T-helper 2 cell treated with Interferon-gamma antibody and Interleukin-4, amounts not matched to agents 5 μg/mL and 100 μg/mL, for 36 hours (primary cell): ENCODE results near the gene IL1RL1.
"Not testable (repeated sequence)": the region's sequence is repeated elsewhere in the genome, so short reads cannot be mapped to it uniquely, and the experiment has no call there.

Experiments
- DNase-seq: peaks from one replicate; pipeline ENCODE4 v3.0.0; 2021; ENCODE audit warnings: low spot score
- H3K27ac Mint-ChIP-seq: one replicate; pipeline ENCODE4 v1.8.0; 2021; ENCODE audit warnings: mild to moderate bottlenecking, mixed read lengths
- H3K27me3 Mint-ChIP-seq: one replicate; pipeline ENCODE4 v1.8.0; 2021; ENCODE audit warnings: low read depth, mixed read lengths
- H3K36me3 Mint-ChIP-seq: one replicate; pipeline ENCODE4 v1.8.0; 2021; ENCODE audit warnings: low read depth, mixed read lengths
- H3K4me1 Mint-ChIP-seq: one replicate; pipeline ENCODE4 v1.8.0; 2021; ENCODE audit warnings: low read depth, mixed read lengths
- H3K4me3 Mint-ChIP-seq: one replicate; pipeline ENCODE4 v1.8.0; 2022; ENCODE audit warnings: mild to moderate bottlenecking, moderate library complexity, mixed read lengths
- H3K9me3 Mint-ChIP-seq: one replicate; pipeline ENCODE4 v1.8.0; 2021; ENCODE audit warnings: mixed read lengths

The IL1RL1 gene

DNA sequence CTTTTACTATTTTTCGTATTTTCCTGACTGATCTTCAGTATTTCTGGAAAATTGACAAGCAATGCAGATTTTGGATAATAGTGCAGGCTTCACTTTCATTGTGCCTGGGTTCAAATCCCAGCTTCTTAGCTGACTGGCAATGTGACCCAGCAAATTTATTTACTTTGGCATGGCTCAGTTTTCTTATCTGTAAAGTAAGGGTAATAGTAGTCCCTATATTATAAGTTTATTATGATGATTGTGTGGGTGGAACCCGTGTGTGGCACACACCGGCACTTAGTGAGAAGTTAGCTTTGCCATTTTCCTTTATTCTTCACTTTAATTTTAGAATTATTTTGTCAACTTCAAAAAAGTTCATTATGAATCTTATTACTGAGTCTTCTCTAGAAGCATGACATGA, 7.8 kb upstream of the IL1RL1 start:
- Mint-ChIP-seq H3K36me3 (peaks cover 1% of the 10 kb centered on the region), H3K9me3 (no peaks in the 10 kb centered on the region), H3K27ac (no peak overlapping the region), H3K4me3 (no peak overlapping the region), H3K4me1 (peaks cover 60% of the 10 kb centered on the region), H3K27me3 (no peaks in the 10 kb centered on the region)
- no peak for DNase-seq

DNA sequence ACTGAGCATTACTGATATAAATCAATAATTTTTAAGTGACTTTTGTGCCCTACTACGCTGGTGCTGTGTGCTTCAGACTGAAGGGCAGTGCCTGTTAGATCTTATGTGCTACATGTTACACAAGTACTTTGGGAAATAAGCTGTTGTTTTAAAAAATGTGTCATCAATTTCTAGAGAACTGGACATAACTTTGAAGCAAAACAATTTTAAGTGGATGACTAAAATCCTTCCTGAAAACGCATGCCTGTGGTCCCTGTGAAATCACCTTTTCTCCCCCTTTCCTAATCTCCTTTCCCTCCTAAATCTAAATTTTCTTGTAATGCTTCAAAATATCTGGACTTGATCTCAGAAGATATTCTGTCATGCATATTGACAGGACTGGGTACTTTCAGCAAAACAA, 7.1 kb upstream of the IL1RL1 start:
- Mint-ChIP-seq H3K27ac (peak overlapping the region; percentile 74), H3K27me3 (no peaks in the 10 kb centered on the region), H3K4me3 (peak overlapping the region; percentile 66), H3K4me1 (peaks cover 53% of the 10 kb centered on the region), H3K9me3 (no peaks in the 10 kb centered on the region), H3K36me3 (peaks cover 1% of the 10 kb centered on the region)
- no peak for DNase-seq

DNA sequence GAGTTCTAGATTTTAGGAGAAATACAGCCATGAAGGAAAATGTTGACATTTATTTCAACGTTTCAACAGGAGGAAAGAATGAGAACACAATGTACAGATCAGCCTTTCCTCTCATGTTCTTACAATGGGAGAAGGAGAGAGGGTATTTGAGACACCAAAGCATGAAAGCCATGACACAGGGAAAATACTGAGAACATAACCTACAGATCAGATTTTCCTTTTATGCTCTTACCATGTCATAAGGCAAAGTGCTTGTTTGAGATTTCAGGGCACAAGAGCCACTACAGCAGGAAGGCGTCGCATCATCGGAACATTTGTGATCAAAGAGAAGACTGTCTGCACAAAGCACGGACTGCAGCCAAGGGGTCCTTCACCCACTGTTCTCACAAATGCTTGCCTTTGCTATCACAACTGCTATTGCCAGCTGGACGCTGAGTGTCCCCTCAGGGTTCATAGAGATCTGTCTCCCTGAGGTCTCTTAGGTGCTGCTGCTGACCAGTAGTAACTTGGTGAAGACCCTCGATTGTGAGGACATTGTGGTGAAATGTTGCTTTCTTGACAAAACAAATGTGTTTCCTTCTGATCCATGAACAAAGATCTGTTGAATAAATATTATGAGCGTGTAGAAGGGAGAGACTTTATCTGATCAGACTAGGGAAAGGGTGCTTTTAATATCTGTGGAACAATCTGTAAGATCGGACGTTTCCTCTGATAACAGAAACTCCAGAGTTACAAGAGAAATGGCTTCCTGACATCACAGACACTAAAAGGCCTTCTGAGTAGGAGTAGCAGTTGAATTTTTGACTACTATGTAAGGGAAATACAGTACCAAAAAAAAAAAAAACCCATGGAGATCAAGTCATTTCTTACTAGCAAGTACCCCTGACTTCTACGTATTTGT, 6.4 kb upstream of the IL1RL1 start:
- peak overlapping the region; percentile 74 for H3K27ac Mint-ChIP-seq
- no peaks in the 10 kb centered on the region for H3K27me3 Mint-ChIP-seq
- H3K36me3 Mint-ChIP-seq, result peaks cover 1% of the 10 kb centered on the region
- H3K4me1 Mint-ChIP-seq, result peaks cover 49% of the 10 kb centered on the region
- peak; percentile 65 for DNase-seq
- H3K4me3 Mint-ChIP-seq, result peak overlapping the region; percentile 66
- H3K9me3 Mint-ChIP-seq, result no peaks in the 10 kb centered on the region

DNA sequence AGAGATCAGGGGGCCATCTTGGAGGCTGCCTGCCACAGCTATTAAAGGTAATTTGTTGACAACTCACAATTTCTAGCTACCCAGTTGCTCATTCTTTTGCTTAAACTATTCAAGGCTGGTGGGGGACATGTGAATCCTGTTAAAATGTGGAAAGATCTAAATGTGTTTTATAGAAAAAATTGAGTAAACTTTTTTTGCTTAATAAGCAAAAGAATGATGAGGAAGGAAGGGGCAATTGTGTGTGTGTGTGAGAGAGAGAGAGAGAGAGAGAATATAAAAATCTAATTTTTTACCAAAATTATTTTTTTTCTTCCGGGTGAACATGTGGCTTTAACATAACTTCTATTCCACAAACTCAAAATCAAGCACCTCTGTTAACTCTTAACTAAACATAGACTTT, 5.2 kb upstream of the IL1RL1 start:
- no peak for DNase-seq
- H3K36me3 Mint-ChIP-seq, result peaks cover 1% of the 10 kb centered on the region
- H3K27ac Mint-ChIP-seq, result peak overlapping the region; percentile 24
- no peaks in the 10 kb centered on the region for H3K9me3 Mint-ChIP-seq
- H3K4me1 Mint-ChIP-seq, result peaks cover 50% of the 10 kb centered on the region
- H3K4me3 Mint-ChIP-seq, result no peak overlapping the region
- H3K27me3 Mint-ChIP-seq, result no peaks in the 10 kb centered on the region

DNA sequence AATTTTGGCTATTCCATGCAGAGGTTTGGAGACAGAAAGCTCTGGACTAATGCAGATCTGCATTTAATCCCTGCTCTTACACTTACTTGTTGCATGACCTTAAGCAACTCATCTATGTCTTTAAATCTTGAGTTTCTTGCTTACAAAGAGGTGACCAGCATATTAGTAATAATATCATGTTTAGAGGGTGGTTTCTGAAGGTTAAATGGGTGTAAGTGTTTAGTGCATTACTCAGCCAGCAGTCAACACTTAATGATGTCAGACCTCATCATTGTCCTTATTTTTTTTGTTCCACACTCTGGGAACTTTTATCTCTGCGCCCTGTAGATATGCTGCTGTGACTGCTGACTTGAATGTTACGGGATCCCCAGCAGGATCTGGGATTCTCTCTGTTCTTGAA, 1.7 kb downstream of the IL1RL1 start:
- Mint-ChIP-seq H3K27ac (no peak overlapping the region), H3K9me3 (no peaks in the 10 kb centered on the region), H3K4me1 (peaks cover 29% of the 10 kb centered on the region), H3K27me3 (no peaks in the 10 kb centered on the region), H3K4me3 (no peak overlapping the region), H3K36me3 (no peaks in the 10 kb centered on the region)
- DNase-seq, result no peak

DNA sequence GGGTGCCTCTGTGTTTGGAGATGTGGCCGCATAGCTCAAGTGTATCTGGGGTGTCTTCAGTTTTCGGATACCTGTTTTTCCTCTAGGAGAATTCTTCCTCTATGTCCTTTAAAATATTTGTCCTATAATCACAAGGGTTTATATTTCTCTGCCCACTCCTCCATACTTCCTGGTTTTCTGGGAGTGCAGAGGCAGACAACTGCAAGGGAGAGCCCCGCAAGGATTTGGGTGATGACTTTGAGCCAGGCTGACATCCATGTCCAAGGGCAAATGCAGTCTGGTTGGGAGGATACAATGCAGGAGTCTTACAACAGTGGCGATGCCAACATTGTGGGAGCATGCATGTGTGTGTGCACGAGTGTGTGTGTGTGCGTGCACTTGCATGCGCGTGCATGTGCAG, 2.1 kb downstream of the IL1RL1 start:
- Mint-ChIP-seq H3K36me3 (no peaks in the 10 kb centered on the region), H3K4me3 (no peak overlapping the region), H3K27me3 (no peaks in the 10 kb centered on the region), H3K9me3 (no peaks in the 10 kb centered on the region), H3K27ac (no peak overlapping the region), H3K4me1 (peaks cover 29% of the 10 kb centered on the region)
- DNase-seq, result no peak

DNA sequence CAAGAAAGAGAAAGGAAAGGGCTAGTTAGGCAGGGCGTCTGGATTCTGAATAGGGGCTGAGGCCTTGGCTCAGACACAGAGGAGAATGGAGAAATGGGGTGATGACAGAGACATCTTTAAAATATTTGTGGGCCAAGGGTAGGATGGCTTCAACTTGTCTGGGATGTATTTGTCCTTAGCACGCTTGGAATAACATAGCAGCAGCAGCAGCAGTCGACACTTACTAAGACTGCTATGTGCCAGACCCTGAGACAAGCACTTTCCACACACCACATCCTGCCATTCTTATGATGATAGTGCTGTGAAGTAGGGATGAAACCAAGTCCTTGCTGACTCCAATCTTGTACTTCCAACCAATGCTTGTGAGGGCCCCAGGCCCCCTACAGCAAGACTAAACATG, 2.6 kb downstream of the IL1RL1 start:
- no peak for DNase-seq
- H3K27ac Mint-ChIP-seq, result no peak overlapping the region

DNA sequence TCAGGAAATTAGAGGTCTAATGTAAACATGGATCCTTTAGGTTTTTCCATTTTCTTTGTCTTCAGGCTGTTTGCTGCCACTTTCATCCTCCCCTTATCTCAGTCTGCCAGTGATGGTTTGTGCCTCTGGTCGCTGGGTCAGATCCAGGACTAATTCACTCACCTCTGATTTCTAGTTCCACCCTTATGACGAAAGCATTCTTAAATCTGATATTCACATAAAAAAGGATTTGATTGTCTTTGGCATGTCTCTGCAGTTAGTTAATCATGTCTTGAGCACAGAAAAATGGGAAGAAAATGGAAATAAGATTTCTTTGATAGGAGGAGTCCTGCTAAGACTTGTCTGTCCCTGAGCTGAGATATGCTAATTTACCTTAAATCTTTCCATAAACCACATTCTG, 4.6 kb downstream of the IL1RL1 start:
- H3K9me3 Mint-ChIP-seq, result no peaks in the 10 kb centered on the region
- no peak overlapping the region for H3K4me3 Mint-ChIP-seq

More for the DNA sequence above, 2.6 kb downstream of the IL1RL1 start:
- Mint-ChIP-seq H3K36me3 (no peaks in the 10 kb centered on the region), H3K27me3 (no peaks in the 10 kb centered on the region), H3K4me3 (no peak overlapping the region), H3K9me3 (no peaks in the 10 kb centered on the region), H3K4me1 (peaks cover 29% of the 10 kb centered on the region)

DNA sequence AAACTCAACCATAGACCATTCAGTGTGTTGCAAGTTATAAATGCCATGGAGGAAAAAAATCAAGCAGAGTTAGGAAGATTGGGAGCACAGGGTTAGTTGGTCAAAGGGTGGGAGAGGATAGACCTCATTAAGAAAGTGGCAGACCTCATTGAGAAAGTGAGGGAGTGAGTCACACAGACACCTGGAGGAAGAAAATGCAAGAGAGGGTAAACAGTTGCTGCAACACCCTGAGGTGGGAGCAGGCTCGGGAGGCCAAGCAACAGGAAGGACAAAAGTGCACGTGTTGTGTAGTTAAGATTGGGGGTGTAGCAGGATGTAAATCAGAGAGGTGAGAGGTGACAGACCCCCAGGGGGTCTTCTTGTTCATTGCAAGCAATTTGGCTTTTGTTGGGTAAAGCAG, 6.4 kb downstream of the IL1RL1 start:
- Mint-ChIP-seq H3K36me3 (no peaks in the 10 kb centered on the region), H3K27ac (no peak overlapping the region), H3K9me3 (no peaks in the 10 kb centered on the region), H3K4me3 (no peak overlapping the region), H3K27me3 (no peaks in the 10 kb centered on the region), H3K4me1 (peaks cover 16% of the 10 kb centered on the region)
- no peak for DNase-seq

More for the DNA sequence above, 4.6 kb downstream of the IL1RL1 start:
- H3K36me3 Mint-ChIP-seq, result no peaks in the 10 kb centered on the region
- H3K27ac Mint-ChIP-seq, result no peak overlapping the region
- peaks cover 23% of the 10 kb centered on the region for H3K4me1 Mint-ChIP-seq
- DNase-seq, result no peak
- H3K27me3 Mint-ChIP-seq, result no peaks in the 10 kb centered on the region

DNA sequence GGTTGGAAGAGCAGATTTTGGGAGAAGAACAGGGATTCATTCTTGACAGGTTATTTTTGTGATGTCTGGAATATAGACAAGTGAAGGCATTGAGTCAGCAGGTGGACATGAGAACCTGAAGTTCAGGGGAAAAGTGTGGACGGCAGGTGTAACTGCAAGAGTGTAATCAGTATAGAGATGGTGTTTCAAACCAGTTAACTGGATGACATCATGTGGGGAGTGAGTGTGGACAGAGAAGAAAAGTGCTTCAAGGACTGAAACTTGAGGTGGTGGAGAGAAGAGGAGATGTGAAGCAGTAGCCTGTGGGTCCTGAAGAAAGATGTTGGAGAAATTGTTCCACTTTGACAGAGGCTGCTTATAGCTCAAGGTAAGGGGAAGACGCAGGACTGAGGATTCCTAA, 7.1 kb downstream of the IL1RL1 start:
- H3K27me3 Mint-ChIP-seq, result no peaks in the 10 kb centered on the region
- H3K36me3 Mint-ChIP-seq, result no peaks in the 10 kb centered on the region
- H3K4me3 Mint-ChIP-seq, result no peak overlapping the region
- H3K27ac Mint-ChIP-seq, result no peak overlapping the region
- no peak for DNase-seq
- H3K9me3 Mint-ChIP-seq, result peaks cover 1% of the 10 kb centered on the region
- H3K4me1 Mint-ChIP-seq, result peaks cover 14% of the 10 kb centered on the region

DNA sequence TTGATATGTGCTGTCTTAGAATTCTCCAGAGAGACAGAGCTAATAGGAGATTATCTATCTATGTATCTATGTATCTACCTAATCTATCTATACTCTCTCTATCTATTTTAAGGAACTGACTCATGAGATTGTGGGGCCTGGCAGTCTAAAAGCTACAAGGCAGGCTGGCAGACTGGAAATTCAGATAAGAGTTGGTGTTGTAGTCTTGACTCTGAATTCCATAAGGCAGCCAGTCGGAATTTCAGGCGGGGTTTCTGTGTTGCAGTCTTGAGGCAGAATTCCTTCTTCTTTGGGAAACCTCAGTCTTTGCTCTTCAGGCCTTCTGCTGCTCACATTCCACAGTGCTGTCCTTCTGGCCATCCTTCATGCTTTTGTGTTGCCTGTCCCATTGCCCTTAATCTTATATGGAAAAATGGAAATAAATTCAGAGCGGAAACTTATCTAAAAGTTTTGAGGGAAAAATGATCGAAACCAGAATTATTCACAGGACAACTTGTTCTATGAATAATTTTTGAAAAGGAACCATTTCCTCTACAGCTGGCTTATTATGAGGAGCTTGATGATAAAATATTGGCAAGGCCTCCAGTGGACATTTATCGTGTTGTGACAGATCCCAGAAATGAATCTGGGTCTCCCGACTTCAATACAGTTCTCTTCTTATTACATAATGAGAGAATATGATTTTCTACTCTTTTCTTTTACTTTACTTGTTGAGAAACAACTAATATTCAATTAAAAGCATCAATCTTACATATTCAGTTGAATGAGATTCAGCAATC, 10.8 kb downstream of the IL1RL1 start:
- no peak for DNase-seq
- no peaks in the 10 kb centered on the region for H3K27me3 Mint-ChIP-seq
- H3K4me1 Mint-ChIP-seq, result peaks cover 5% of the 10 kb centered on the region

DNA sequence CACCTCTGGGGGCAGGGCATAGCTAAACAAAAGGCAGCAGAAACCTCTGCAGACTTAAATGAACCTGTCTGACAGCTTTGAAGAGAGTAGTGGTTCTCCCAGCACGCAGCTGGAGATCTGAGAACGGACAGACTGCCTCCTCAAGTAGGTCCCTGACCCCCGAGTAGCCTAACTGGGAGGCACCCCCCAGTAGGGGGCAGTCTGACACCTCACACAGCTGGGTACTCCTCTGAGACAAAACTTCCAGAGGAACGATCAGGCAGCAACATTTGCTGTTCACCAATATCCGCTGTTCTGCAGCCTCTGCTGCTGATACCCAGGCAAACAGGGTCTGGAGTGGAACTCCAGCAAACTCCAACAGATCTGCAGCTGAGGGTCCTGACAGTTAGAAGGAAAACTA, 13.6 kb downstream of the IL1RL1 start:
- H3K4me1 Mint-ChIP-seq, H3K4me3 Mint-ChIP-seq, H3K27me3 Mint-ChIP-seq, DNase-seq, H3K9me3 Mint-ChIP-seq, H3K27ac Mint-ChIP-seq, H3K36me3 Mint-ChIP-seq: not testable (repeated sequence)

More for the DNA sequence above, 10.8 kb downstream of the IL1RL1 start:
- peaks cover 10% of the 10 kb centered on the region for H3K9me3 Mint-ChIP-seq
- H3K27ac Mint-ChIP-seq, result no peak overlapping the region
- H3K36me3 Mint-ChIP-seq, result no peaks in the 10 kb centered on the region
- H3K4me3 Mint-ChIP-seq, result no peak overlapping the region

DNA sequence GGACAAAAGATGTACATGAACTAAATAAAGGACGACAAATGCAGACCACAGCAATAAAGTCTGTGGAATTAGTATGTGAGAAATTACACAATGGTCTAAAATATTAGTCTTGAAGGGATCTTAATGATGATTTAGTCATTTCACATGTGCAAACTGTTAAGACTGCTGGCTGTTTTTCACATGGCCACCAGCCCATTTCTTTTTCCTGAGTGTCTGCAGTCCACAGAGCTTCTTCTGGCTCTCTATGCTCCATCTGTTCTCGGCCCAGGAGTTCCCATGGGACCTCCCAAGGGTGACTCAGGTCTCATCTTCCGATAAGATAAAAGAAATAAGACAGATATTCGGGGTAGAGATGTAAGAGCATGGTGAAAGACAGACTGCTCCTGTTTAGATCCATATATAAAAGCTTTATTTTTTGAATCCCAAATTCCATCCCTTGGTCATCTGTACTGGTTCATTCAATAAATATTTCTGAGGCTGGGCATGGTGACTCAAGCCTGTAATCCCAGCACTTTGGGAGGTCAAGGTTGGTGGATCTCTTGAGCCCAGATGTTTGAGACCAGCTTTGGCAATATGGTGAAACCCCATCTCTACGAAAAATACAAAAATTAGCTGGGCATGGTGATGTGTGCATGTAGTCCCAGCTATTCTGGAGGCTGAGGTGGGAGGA, 20.1 kb downstream of the IL1RL1 start:
- Mint-ChIP-seq H3K27me3 (no peaks in the 10 kb centered on the region), H3K36me3 (peaks cover 5% of the 10 kb centered on the region), H3K4me3 (no peak overlapping the region), H3K4me1 (peaks cover 9% of the 10 kb centered on the region), H3K27ac (no peak overlapping the region), H3K9me3 (peaks cover 15% of the 10 kb centered on the region)
- DNase-seq, result no peak

DNA sequence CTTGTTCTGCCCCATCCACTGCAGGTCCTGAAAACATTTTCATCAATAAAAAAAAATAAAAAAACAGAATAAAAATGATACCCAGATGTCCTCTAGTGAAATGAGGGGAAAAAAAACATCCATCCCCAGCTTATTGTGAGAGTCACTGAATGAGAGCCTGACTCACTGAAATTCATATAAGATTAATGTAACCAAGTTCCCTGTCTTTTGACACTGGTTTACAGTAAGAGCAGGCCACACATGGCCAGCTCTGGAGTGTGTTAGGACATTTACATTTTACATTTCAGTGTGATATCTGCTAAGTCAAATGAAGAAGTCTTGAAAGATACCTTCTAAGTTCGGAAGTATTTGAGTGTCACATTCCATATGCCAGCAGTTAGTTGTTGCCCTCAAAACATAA, 23.1 kb downstream of the IL1RL1 start:
- Mint-ChIP-seq H3K27ac (no peak overlapping the region), H3K4me3 (no peak overlapping the region), H3K36me3 (peaks cover 5% of the 10 kb centered on the region)

More for the DNA sequence above, 23.1 kb downstream of the IL1RL1 start:
- Mint-ChIP-seq H3K9me3 (peaks cover 15% of the 10 kb centered on the region), H3K27me3 (no peaks in the 10 kb centered on the region), H3K4me1 (peaks cover 19% of the 10 kb centered on the region)
- DNase-seq, result no peak
